Measurements from ENCODE around the gene OXSR1.

DNA sequence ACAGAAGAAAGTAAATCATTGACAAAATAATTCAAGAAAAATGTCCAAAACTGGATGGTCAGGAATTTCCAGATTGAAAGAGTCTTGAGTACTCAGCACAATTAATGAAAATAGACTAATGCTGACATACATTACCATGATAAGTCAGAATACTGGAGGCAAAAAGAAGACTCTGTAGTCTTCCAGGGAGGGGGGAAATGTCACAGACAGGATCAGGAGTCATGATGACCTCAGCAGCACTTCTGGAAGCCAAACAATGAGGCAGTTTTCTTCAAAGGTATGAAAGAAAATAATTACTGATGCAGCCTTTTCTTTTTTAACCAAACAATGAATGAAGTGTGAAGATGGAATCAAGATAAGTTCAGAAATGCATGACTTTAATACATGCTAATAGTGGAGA is 70.1 kb downstream of the OXSR1 start:
- TF ChIP-seq POLR2AphosphoS5 (IDR thresholded peaks at IDR 0.05; ENCODE audit: low read depth, low read length): no peak
- TF ChIP-seq POLR2A (IDR thresholded peaks at IDR 0.05; ENCODE audit: low read depth, low read length): no peak
- no peak for TF ChIP-seq TAF1 (IDR thresholded peaks at IDR 0.05; ENCODE audit: low read depth, low read length)
- no peak for TF ChIP-seq SPI1 (IDR thresholded peaks at IDR 0.05; ENCODE audit: low read depth, low read length)
- TF ChIP-seq PAX5 (IDR thresholded peaks at IDR 0.05; ENCODE audit: insufficient read depth, low read length, severe bottlenecking): no peak

Measured in GM12891 (cell line).